DND-41 (cell line): ENCODE data around the gene OR2J1.

Experiments
- EZH2 ChIP-seq: IDR thresholded peaks from 3 replicates; pipeline ENCODE4 v1.6.1; 2012; ENCODE audit warnings: borderline replicate concordance, low read depth, mild to moderate bottlenecking, moderate library complexity, low read length, inconsistent platforms; ENCODE audit not compliant: severe bottlenecking
- TF ChIP-seq, protein P1 (sequence below): IDR thresholded peaks from 2 replicates; pipeline ENCODE4 v1.5.1; 2012; ENCODE audit warnings: borderline replicate concordance, low read length, moderate library complexity, mild to moderate bottlenecking; ENCODE audit not compliant: poor library complexity, severe bottlenecking; ENCODE audit errors: extremely low read depth

DNA sequence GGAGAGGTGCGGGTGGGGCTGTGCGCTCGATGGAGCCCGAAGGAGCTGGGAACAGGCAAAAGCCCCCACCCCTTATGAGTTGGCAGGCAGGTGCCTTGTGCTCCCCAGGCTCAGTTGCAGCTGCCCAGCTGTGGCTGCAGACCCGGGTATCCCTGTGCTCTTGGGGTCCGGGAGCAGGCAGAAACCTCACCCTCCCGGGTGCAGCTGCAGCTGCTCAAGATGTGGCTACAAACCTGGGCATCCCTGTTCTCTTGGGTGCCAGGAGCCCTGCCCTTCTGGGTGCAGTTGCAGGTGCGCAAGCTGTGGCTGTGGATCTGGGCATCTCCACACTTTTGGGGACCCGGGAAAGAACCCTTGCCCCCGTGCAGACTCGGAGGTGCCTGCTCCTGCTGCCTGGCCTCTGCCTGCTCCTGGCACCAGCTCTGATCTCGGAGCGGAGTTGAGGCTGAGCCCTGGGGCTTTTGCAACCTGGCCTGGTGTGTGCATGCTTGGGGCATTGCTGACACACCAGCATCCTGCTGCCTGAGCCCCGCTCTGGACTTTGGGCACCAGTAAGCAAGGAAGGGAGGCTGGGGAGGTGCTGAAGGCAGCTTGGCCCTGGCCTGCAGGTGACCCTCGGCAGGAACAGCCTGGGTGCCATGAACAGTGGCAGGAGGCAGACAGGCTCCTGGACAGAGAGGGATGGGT lies 30.2 kb downstream of the OR2J1 start:
- TF ChIP-seq, protein P1, sequence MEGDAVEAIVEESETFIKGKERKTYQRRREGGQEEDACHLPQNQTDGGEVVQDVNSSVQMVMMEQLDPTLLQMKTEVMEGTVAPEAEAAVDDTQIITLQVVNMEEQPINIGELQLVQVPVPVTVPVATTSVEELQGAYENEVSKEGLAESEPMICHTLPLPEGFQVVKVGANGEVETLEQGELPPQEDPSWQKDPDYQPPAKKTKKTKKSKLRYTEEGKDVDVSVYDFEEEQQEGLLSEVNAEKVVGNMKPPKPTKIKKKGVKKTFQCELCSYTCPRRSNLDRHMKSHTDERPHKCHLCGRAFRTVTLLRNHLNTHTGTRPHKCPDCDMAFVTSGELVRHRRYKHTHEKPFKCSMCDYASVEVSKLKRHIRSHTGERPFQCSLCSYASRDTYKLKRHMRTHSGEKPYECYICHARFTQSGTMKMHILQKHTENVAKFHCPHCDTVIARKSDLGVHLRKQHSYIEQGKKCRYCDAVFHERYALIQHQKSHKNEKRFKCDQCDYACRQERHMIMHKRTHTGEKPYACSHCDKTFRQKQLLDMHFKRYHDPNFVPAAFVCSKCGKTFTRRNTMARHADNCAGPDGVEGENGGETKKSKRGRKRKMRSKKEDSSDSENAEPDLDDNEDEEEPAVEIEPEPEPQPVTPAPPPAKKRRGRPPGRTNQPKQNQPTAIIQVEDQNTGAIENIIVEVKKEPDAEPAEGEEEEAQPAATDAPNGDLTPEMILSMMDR = no peak
- TF ChIP-seq EZH2 = no peak
